CD4-positive, alpha-beta memory T cell (primary cell): ENCODE results near the gene FASN. TPM values are rescaled to one million over a fixed set of nuclear protein-coding genes. Genes with fewer than 3 reads are reported as not detected.

Experiments
- CTCF ChIA-PET: fragments of 350-600 bp; sonication (Branson Sonifier 250); formaldehyde crosslinking; loops from one replicate; lab custom pipeline; 2021; ENCODE audit warnings: inconsistent platforms; ENCODE audit not compliant: partially characterized antibody; lab: Charles Lee
- POLR2A ChIA-PET: fragments of 350-600 bp; sonication (Branson Sonifier 250); formaldehyde crosslinking; loops from one replicate; lab custom pipeline; 2021; ENCODE audit not compliant: partially characterized antibody; lab: Charles Lee
- DNase-seq, 5 donors: peaks; one replicate each; pipeline versions ENCODE4 v3.0.0 to v3.0.0-alpha.2; 2020 to 2022; ENCODE audit warnings: mixed read lengths in 1 of 5
- H3K27ac ChIP-seq: one replicate; pipeline ENCODE4 v1.7.0; 2013; ENCODE audit warnings: low read depth, low read length
- H3K27me3 ChIP-seq: 2 replicates; pipeline ENCODE4 v1.7.0; 2013; ENCODE audit warnings: mild to moderate bottlenecking, low read length, moderate library complexity; ENCODE audit not compliant: insufficient read depth
- H3K36me3 ChIP-seq: 2 replicates; pipeline ENCODE4 v1.7.0; 2013; ENCODE audit warnings: mild to moderate bottlenecking, low read length, moderate library complexity; ENCODE audit not compliant: insufficient read depth
- H3K4me1 ChIP-seq: 2 replicates; pipeline ENCODE4 v1.7.0; 2013; ENCODE audit warnings: mild to moderate bottlenecking, low read length, moderate library complexity; ENCODE audit not compliant: insufficient read depth
- H3K4me3 ChIP-seq, 2 donors: one replicate each; pipeline ENCODE4 v1.7.0; 2013; ENCODE audit warnings: low read length in 2 of 2, mild to moderate bottlenecking in 1 of 2
- H3K9me3 ChIP-seq, 2 donors: one replicate each; pipeline ENCODE4 v1.7.0; 2013; ENCODE audit warnings: low read length in 2 of 2, control low read depth in 1 of 2; ENCODE audit not compliant: control insufficient read depth in 1 of 2
- H3K27ac Mint-ChIP-seq, 7 donors: one replicate each; pipeline ENCODE4 v1.8.0; 2020 to 2021; ENCODE audit warnings: mixed read lengths in 7 of 7, mild to moderate bottlenecking in 6 of 7, inconsistent platforms in 3 of 7, moderate library complexity in 3 of 7
- H3K27me3 Mint-ChIP-seq, 2 donors: one replicate each; pipeline ENCODE4 v1.8.0; 2020 to 2021; ENCODE audit warnings: mixed read lengths in 2 of 2
- H3K36me3 Mint-ChIP-seq, 2 donors: one replicate each; pipeline ENCODE4 v1.8.0; 2020 to 2021; ENCODE audit warnings: mixed read lengths in 2 of 2, inconsistent platforms in 1 of 2, mild to moderate bottlenecking in 1 of 2
- H3K4me1 Mint-ChIP-seq, 4 donors: one replicate each; pipeline ENCODE4 v1.8.0; 2020 to 2021; ENCODE audit warnings: mixed read lengths in 4 of 4, mild to moderate bottlenecking in 1 of 4
- H3K4me3 Mint-ChIP-seq, 8 donors: one replicate each; pipeline ENCODE4 v1.8.0; 2020 to 2021; ENCODE audit warnings: mixed read lengths in 8 of 8, mild to moderate bottlenecking in 7 of 8, moderate library complexity in 6 of 8, inconsistent platforms in 3 of 8
- H3K9me3 Mint-ChIP-seq, 8 donors: one replicate each; pipeline ENCODE4 v1.8.0; 2020 to 2021; ENCODE audit warnings: mixed read lengths in 8 of 8, mild to moderate bottlenecking in 5 of 8, inconsistent platforms in 3 of 8, moderate library complexity in 1 of 8
- intact Hi-C: fragments of 100-400 bp; cut with micrococcal nuclease; formaldehyde crosslinking; loops from one replicate; pipeline ENCODE4 v1.15.1; 2023
- polyA plus RNA-seq, 2 donors: library from polyadenylated mRNA; unstranded; fragments of 300-500 nt; fragmentation: Illumina TruSeq; gene quantifications; one replicate each; pipeline ENCODE4 v1.2.3, GENCODE V29; 2021
- total RNA-seq, 2 experiments: library from RNA; stranded (reverse); gene quantifications; one replicate each; pipeline ENCODE4 v1.2.3, GENCODE V29; 2021

FASN gene
- total and polyA plus RNA-seq, 4 experiments from 2014 or later: 0.03 to 27.7 (median 15.0) TPM

GRCh38 chr17:82051776-82052637 is 46.0 kb downstream of the FASN start, which contains the start of the genes GPS1 and RFNG:
Gene GPS1 (plus strand): TSS chr17:82051898. CDS start chr17:82051932, 34 bp downstream.
Gene RFNG (minus strand): TSS chr17:82051811. CDS start chr17:82051766, 45 bp downstream.
- Histone ChIP-seq H3K27me3 (no peaks in the 10 kb centered on the region), H3K9me3 (no peaks in the 10 kb centered on the region), H3K27ac (peak within 1 kb of the TSS; percentile 55), H3K4me1 (peaks cover 31% of the 10 kb centered on the region), H3K4me3 (peak within 1 kb of the TSS; percentile 29 to 69), H3K36me3 (peaks cover 29% of the 10 kb centered on the region)
- H3K27ac Mint-ChIP-seq: peak within 1 kb of the TSS; percentile 38 to 91 (median 87)
- peak within 1 kb of the TSS; percentile 79 to 91 (median 84) for H3K4me3 Mint-ChIP-seq
- CTCF ChIA-PET: interaction anchor here (1.9 kb wide), 1 partner anchor 14 kb away, joined by 8 read pairs; the partner anchor contains the start of gene DCXR
- intact Hi-C loops: loop anchor here (1.0 to 5.0 kb wide), 3 partner anchors 13 to 45 kb away; partner anchors contain the start of genes DCXR, DUS1L and FASN
- peaks cover 3 to 25% of the 10 kb centered on the region in 2 donors for H3K36me3 Mint-ChIP-seq
- DNase-seq: peak; percentile 77 to 79 (median 78)
- no peaks in the 10 kb centered on the region for H3K27me3 Mint-ChIP-seq
- POLR2A ChIA-PET: interaction anchor here (0.8 to 5.3 kb wide), 12 partner anchors 14 to 240 kb away, joined by 3 to 27 read pairs (median 5); partner anchors contain the start of genes CENPX, DCXR, DUS1L and FASN
- H3K9me3 Mint-ChIP-seq: peaks cover 0 to 2% (median 0%) of the 10 kb centered on the region in 8 donors
- peaks cover 3 to 22% (median 11%) of the 10 kb centered on the region in 4 donors for H3K4me1 Mint-ChIP-seq

GRCh38 chr17:82050761-82051641 is 47.0 kb downstream of the FASN start:
- no peaks in the 10 kb centered on the region for H3K27me3 ChIP-seq
- no peaks in the 10 kb centered on the region for H3K9me3 ChIP-seq
- Mint-ChIP-seq H3K4me1 (peaks cover 3 to 22% (median 11%) of the 10 kb centered on the region in 4 donors), H3K27ac (peak overlapping the region; percentile 35 to 91 (median 64)), H3K36me3 (peaks cover 3 to 21% of the 10 kb centered on the region in 2 donors), H3K27me3 (no peaks in the 10 kb centered on the region), H3K4me3 (peak overlapping the region; percentile 76 to 91 (median 84)), H3K9me3 (peaks cover 0 to 2% (median 0%) of the 10 kb centered on the region in 8 donors)
- H3K4me1 ChIP-seq: peaks cover 31% of the 10 kb centered on the region
- H3K4me3 ChIP-seq: peak overlapping the region in 1 of 2 donors; percentile 43
- ChIA-PET POLR2A (interaction anchor here (1.0 to 5.3 kb wide), 9 partner anchors 13 to 241 kb away, joined by 3 to 27 read pairs (median 6); partner anchors contain the start of genes CENPX, DCXR, DUS1L and FASN), CTCF (interaction anchor here (1.8 kb wide), 1 partner anchor 13 kb away, joined by 11 read pairs; the partner anchor contains the start of gene DCXR)
- intact Hi-C loops: loop anchor here (1.0 to 5.0 kb wide), 3 partner anchors 14 to 46 kb away; partner anchors contain the start of genes DCXR, DUS1L and FASN
- H3K27ac ChIP-seq: peak overlapping the region; percentile 19
- peaks cover 23% of the 10 kb centered on the region for H3K36me3 ChIP-seq
- no peak for DNase-seq

- H3K4me3 Mint-ChIP-seq: peak overlapping the region; percentile 76 to 91 (median 84)
- Histone ChIP-seq H3K27ac (peak overlapping the region; percentile 19), H3K4me3 (peak overlapping the region in 1 of 2 donors; percentile 43), H3K36me3 (peaks cover 18% of the 10 kb centered on the region), H3K27me3 (no peaks in the 10 kb centered on the region), H3K4me1 (peaks cover 31% of the 10 kb centered on the region), H3K9me3 (no peaks in the 10 kb centered on the region)
- intact Hi-C loops: loop anchor here (5.0 kb wide), 1 partner anchor 47 kb away; the partner anchor contains the start of gene FASN
- peaks cover 3 to 22% (median 11%) of the 10 kb centered on the region in 4 donors for H3K4me1 Mint-ChIP-seq
- CTCF ChIA-PET: interaction anchor here (1.8 kb wide), 1 partner anchor 13 kb away, joined by 11 read pairs; the partner anchor contains the start of gene DCXR
- peaks cover 0 to 2% (median 0%) of the 10 kb centered on the region in 8 donors for H3K9me3 Mint-ChIP-seq
- DNase-seq: no peak
- peaks cover 3 to 15% of the 10 kb centered on the region in 2 donors for H3K36me3 Mint-ChIP-seq
- no peaks in the 10 kb centered on the region for H3K27me3 Mint-ChIP-seq
- POLR2A ChIA-PET: interaction anchor here (1.1 to 5.3 kb wide), 6 partner anchors 13 to 77 kb away, joined by 5 to 27 read pairs (median 8); partner anchors contain the start of genes CENPX, DCXR, DUS1L and FASN
- H3K27ac Mint-ChIP-seq: peak overlapping the region in 2 of 7 donors; percentile 8 to 35
Measured at GRCh38 chr17:82050152-82050760, 47.8 kb downstream of the FASN start.

GRCh38 chr17:82049521-82049971 is 48.5 kb downstream of the FASN start:
- no peak overlapping the region for H3K4me3 ChIP-seq
- Mint-ChIP-seq H3K27ac (no peak overlapping the region), H3K27me3 (no peaks in the 10 kb centered on the region), H3K9me3 (peaks cover 0 to 2% (median 0%) of the 10 kb centered on the region in 8 donors), H3K4me1 (peaks cover 3 to 22% (median 11%) of the 10 kb centered on the region in 4 donors), H3K36me3 (peaks cover 3 to 11% of the 10 kb centered on the region in 2 donors), H3K4me3 (no peak overlapping the region)
- DNase-seq: no peak
- POLR2A ChIA-PET: interaction anchor here (1.1 to 5.3 kb wide), 4 partner anchors 12 to 77 kb away, joined by 6 to 26 read pairs (median 8); partner anchors contain the start of genes DCXR and FASN
- peaks cover 31% of the 10 kb centered on the region for H3K4me1 ChIP-seq
- no peak overlapping the region for H3K27ac ChIP-seq
- CTCF ChIA-PET: interaction anchor here (0.7 to 1.8 kb wide), 2 partner anchors 12 to 90 kb away, joined by 3 to 11 read pairs; partner anchors contain the start of gene DCXR
- H3K9me3 ChIP-seq: no peaks in the 10 kb centered on the region
- intact Hi-C loops: no loop called here
- H3K36me3 ChIP-seq: peaks cover 10% of the 10 kb centered on the region
- no peaks in the 10 kb centered on the region for H3K27me3 ChIP-seq

- peak overlapping the region in 1 of 7 donors; percentile 64 for H3K27ac Mint-ChIP-seq
- peaks cover 0 to 2% (median 0%) of the 10 kb centered on the region in 8 donors for H3K9me3 Mint-ChIP-seq
- H3K36me3 ChIP-seq: peaks cover 6% of the 10 kb centered on the region
- H3K4me3 Mint-ChIP-seq: peak overlapping the region in 3 of 8 donors; percentile 42 to 52 (median 48)
- H3K27me3 Mint-ChIP-seq: no peaks in the 10 kb centered on the region
- POLR2A ChIA-PET: interaction anchor here (2.5 to 5.3 kb wide), 2 partner anchors 11 to 49 kb away, joined by 9 to 26 read pairs; partner anchors contain the start of genes DCXR and FASN
- intact Hi-C loops: no loop called here
- H3K27me3 ChIP-seq: no peaks in the 10 kb centered on the region
- H3K9me3 ChIP-seq: no peaks in the 10 kb centered on the region
- peaks cover 3 to 22% (median 11%) of the 10 kb centered on the region in 4 donors for H3K4me1 Mint-ChIP-seq
- H3K27ac ChIP-seq: no peak overlapping the region
- H3K36me3 Mint-ChIP-seq: peaks cover 3 to 11% of the 10 kb centered on the region in 2 donors
- peaks cover 31% of the 10 kb centered on the region for H3K4me1 ChIP-seq
- DNase-seq: no peak
- no peak overlapping the region for H3K4me3 ChIP-seq
- CTCF ChIA-PET: interaction anchor here (0.7 kb wide), 1 partner anchor 90 kb away, joined by 3 read pairs; no protein-coding TSS in a partner anchor
Measured at GRCh38 chr17:82049106-82049505, 48.9 kb downstream of the FASN start.
